GM19455 (cell line): Measurements from ENCODE around the gene EPB41.
"Not testable (repeated sequence)": the region's sequence is repeated elsewhere in the genome, so short reads cannot be mapped to it uniquely, and the experiment has no call there.

Source experiments
- ATAC-seq: cut with Tn5 transposase; IDR thresholded peaks from one replicate; pipeline ENCODE4 v1.9.1; 2021; ENCODE audit not compliant: unreplicated experiment

Gene EPB41

GRCh38 chr1:29094954-29095353 lies 180.6 kb downstream of the EPB41 start:
- no peak for ATAC-seq

- ATAC-seq = no peak
Observed at GRCh38 chr1:29096231-29096886, 182.0 kb downstream of the EPB41 start.

GRCh38 chr1:29099286-29099685 lies 184.9 kb downstream of the EPB41 start:
- ATAC-seq = no peak

GRCh38 chr1:29100487-29100886 lies 186.1 kb downstream of the EPB41 start:
- ATAC-seq = no peak

GRCh38 chr1:29105822-29106221 lies 191.5 kb downstream of the EPB41 start:
- ATAC-seq = no peak

GRCh38 chr1:29108041-29108440 lies 193.7 kb downstream of the EPB41 start:
- ATAC-seq = not testable (repeated sequence)

- ATAC-seq = no peak
Observed at GRCh38 chr1:29112705-29113412, 198.5 kb downstream of the EPB41 start.

GRCh38 chr1:29113413-29114117 lies 199.2 kb downstream of the EPB41 start:
- ATAC-seq = no peak

GRCh38 chr1:29114654-29115053 lies 200.3 kb downstream of the EPB41 start:
- no peak for ATAC-seq

- no peak for ATAC-seq
Observed at GRCh38 chr1:29117381-29117780, 203.0 kb downstream of the EPB41 start.

- ATAC-seq = no peak
Observed at GRCh38 chr1:29119121-29119929, 205.0 kb downstream of the EPB41 start.

- no peak for ATAC-seq
Observed at GRCh38 chr1:29120367-29120766, 206.0 kb downstream of the EPB41 start.

GRCh38 chr1:29120947-29121485 lies 206.6 kb downstream of the EPB41 start:
- ATAC-seq = no peak

- no peak for ATAC-seq
Observed at GRCh38 chr1:29121516-29121935, 207.2 kb downstream of the EPB41 start.

- no peak for ATAC-seq
Observed at GRCh38 chr1:29121936-29122681, 207.7 kb downstream of the EPB41 start.

GRCh38 chr1:29122682-29123052 lies 208.3 kb downstream of the EPB41 start:
- ATAC-seq = no peak

- ATAC-seq = no peak
Observed at GRCh38 chr1:29123053-29123886, 208.9 kb downstream of the EPB41 start.

GRCh38 chr1:29123887-29124365 lies 209.6 kb downstream of the EPB41 start, which contains the start of gene TMEM200B:
TSS of gene TMEM200B (minus strand) at chr1:29123903. CDS start at chr1:29121828, 2,075 bp downstream.
- no peak for ATAC-seq
